Measurements from ENCODE around the gene TLCD3B. TPM values are rescaled to one million over a fixed set of nuclear protein-coding genes. Genes with fewer than 3 reads are reported as not detected.

The TLCD3B gene, protein sequence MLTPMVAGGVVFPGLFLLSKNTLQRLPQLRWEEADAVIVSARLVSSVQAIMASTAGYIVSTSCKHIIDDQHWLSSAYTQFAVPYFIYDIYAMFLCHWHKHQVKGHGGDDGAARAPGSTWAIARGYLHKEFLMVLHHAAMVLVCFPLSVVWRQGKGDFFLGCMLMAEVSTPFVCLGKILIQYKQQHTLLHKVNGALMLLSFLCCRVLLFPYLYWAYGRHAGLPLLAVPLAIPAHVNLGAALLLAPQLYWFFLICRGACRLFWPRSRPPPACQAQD
- total RNA-seq (under 1 TPM in 1 of 2 donors, not detected in 1; 0.43 TPM), polyA plus RNA-seq (under 1 TPM in 1 of 2 donors, not detected in 1; 0.03 TPM)
- long read RNA-seq, donor 1: 0 reads
- long read RNA-seq, donor 2: 0 reads
- long read RNA-seq, donor 3: 0 reads
- long read RNA-seq, donor 4, partial matches to known transcripts: 7 of 7 reads
- long read RNA-seq, donor 4, other reads (novel, unspliced or antisense): 0 of 7 reads
- long read RNA-seq, donor 5: 0 reads

DNA sequence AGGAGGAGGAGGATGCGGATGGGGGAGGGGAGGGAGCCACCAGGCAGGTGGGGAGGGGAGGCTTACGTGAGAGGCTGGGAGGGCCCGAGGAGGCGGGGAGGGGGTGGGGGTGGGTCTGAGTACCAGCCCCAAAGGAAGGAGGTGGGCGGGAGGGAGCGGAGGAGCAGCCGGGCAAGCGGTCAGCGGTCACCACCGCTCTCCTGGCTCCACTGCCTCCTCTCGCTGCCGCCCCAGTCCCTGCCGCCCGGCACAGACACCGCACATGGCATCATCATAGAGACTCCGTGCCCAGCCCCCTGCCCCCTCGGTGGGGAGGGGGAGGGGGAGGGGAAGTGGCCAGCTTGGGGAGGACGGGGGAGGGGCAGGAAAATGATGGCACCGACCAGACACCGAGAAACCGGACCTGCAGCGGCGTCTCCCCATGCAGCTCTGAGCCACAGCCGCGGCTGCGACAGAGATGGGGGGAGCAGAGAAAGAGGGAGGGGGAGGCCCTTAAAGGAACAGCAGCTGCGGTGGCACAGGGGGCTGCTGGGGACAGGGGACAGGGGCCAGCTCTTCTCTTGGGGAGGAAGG is at the start of gene TLCD3B:
Gene TLCD3B (minus strand): TSS at position 431 of the 573 bp plus-strand sequence. CDS start 744 bp downstream, outside the sequence.
- Histone ChIP-seq H3K36me3 (ENCODE audit: control insufficient read depth in 4 of 4, insufficient read depth in 4 of 4, low read length in 4 of 4) (no peaks in the 10 kb centered on the region), H3K9ac (ENCODE audit: insufficient read depth in 1 of 2, low read length in 2 of 2) (no peak within 1 kb of the TSS), H3K27me3 (ENCODE audit: control insufficient read depth in 3 of 3, insufficient read depth in 3 of 3, low read length in 2 of 3) (peaks cover 0 to 43% (median 9%) of the 10 kb centered on the region in 3 donors), H3K4me3 (no peak within 1 kb of the TSS), H3K9me3 (ENCODE audit: control insufficient read depth in 4 of 4, insufficient read depth in 3 of 4, low read length in 3 of 4) (peaks cover 0 to 2% (median 0%) of the 10 kb centered on the region in 4 donors), H3K27ac (ENCODE audit: low read depth in 1 of 2, low read length in 1 of 2) (no peak within 1 kb of the TSS), H3K4me1 (ENCODE audit: control insufficient read depth in 5 of 5, insufficient read depth in 5 of 5, low read length in 5 of 5) (peaks cover 0 to 22% (median 0%) of the 10 kb centered on the region in 5 donors)
- no peak for ATAC-seq (ENCODE audit: insufficient read depth, low FRiP score)
- TF ChIP-seq, protein P1, sequence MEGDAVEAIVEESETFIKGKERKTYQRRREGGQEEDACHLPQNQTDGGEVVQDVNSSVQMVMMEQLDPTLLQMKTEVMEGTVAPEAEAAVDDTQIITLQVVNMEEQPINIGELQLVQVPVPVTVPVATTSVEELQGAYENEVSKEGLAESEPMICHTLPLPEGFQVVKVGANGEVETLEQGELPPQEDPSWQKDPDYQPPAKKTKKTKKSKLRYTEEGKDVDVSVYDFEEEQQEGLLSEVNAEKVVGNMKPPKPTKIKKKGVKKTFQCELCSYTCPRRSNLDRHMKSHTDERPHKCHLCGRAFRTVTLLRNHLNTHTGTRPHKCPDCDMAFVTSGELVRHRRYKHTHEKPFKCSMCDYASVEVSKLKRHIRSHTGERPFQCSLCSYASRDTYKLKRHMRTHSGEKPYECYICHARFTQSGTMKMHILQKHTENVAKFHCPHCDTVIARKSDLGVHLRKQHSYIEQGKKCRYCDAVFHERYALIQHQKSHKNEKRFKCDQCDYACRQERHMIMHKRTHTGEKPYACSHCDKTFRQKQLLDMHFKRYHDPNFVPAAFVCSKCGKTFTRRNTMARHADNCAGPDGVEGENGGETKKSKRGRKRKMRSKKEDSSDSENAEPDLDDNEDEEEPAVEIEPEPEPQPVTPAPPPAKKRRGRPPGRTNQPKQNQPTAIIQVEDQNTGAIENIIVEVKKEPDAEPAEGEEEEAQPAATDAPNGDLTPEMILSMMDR (IDR thresholded peaks at IDR 0.05; ENCODE audit: control extremely low read depth, extremely low read depth): no peak
- WGBS, 2 donors: 2 to 3% methylated on average over 19 to 27 of the region's 27 CpGs
- no peak for DNase-seq

DNA sequence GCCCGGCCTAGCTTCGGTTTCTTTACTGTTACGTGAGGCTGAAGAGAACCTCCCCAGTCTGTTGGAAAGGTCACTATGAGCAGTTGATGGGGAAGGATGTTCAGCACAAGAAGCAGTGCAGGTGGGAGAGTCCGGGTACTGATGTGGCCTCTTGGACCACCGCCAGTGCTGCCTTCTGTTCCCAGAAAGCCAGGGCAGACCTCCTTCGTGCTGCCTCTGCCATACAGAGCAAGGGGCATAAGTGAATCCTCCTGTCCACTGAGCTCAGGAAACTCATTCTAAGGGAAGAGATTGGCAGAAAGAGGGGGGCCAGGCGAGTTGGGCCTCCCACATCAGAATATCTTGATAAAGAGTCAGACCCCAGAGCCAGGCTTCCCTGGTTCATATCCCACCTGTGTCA is 48.4 kb upstream of the TLCD3B start:
- DNase-seq (no peak), ATAC-seq (ENCODE audit: insufficient read depth, low FRiP score) (no peak)
- Histone ChIP-seq H3K27ac (ENCODE audit: low read depth in 1 of 2, low read length in 1 of 2) (no peak overlapping the region), H3K9me3 (ENCODE audit: control insufficient read depth in 4 of 4, insufficient read depth in 3 of 4, low read length in 3 of 4) (no peaks in the 10 kb centered on the region), H3K4me1 (ENCODE audit: control insufficient read depth in 5 of 5, insufficient read depth in 5 of 5, low read length in 5 of 5) (peaks cover 4 to 20% (median 8%) of the 10 kb centered on the region in 5 donors), H3K9ac (ENCODE audit: insufficient read depth in 1 of 2, low read length in 2 of 2) (no peak overlapping the region), H3K27me3 (ENCODE audit: control insufficient read depth in 3 of 3, insufficient read depth in 3 of 3, low read length in 2 of 3) (no peaks in the 10 kb centered on the region), H3K36me3 (ENCODE audit: control insufficient read depth in 4 of 4, insufficient read depth in 4 of 4, low read length in 4 of 4) (peaks cover 17 to 52% (median 42%) of the 10 kb centered on the region in 4 donors), H3K4me3 (no peak overlapping the region)
- TF ChIP-seq, protein P1 (IDR thresholded peaks at IDR 0.05; ENCODE audit: control extremely low read depth, extremely low read depth): no peak
- WGBS, 2 donors: 92 to 96% methylated on average over 7 of the region's 7 CpGs

DNA sequence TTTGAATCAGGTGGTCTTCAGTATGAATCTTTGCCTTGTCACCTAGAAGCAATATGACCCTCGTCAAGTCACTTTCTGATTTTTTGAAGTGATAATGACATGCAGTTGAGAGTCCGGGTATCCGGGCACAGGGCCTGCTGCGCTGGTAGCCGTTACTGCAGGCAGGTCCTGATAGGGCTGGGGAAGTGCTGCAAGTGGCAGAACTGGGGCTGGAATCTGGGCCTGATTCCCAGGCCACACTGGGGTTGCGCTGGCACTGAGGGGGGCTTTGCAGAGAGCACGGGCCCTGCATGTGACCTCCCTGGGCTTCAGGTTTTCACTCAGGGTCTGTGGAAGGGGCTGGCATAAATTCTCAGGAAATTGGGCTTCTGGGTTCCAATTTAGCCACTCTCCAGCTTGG is 47.7 kb upstream of the TLCD3B start:
- Histone ChIP-seq H3K9ac (ENCODE audit: insufficient read depth in 1 of 2, low read length in 2 of 2) (no peak overlapping the region), H3K27ac (ENCODE audit: low read depth in 1 of 2, low read length in 1 of 2) (no peak overlapping the region), H3K4me3 (no peak overlapping the region), H3K4me1 (ENCODE audit: control insufficient read depth in 5 of 5, insufficient read depth in 5 of 5, low read length in 5 of 5) (peaks cover 4 to 20% (median 8%) of the 10 kb centered on the region in 5 donors), H3K36me3 (ENCODE audit: control insufficient read depth in 4 of 4, insufficient read depth in 4 of 4, low read length in 4 of 4) (peaks cover 12 to 45% (median 37%) of the 10 kb centered on the region in 4 donors), H3K27me3 (ENCODE audit: control insufficient read depth in 3 of 3, insufficient read depth in 3 of 3, low read length in 2 of 3) (no peaks in the 10 kb centered on the region), H3K9me3 (ENCODE audit: control insufficient read depth in 4 of 4, insufficient read depth in 3 of 4, low read length in 3 of 4) (no peaks in the 10 kb centered on the region)
- TF ChIP-seq, protein P1 (IDR thresholded peaks at IDR 0.05; ENCODE audit: control extremely low read depth, extremely low read depth): no peak
- ATAC-seq (ENCODE audit: insufficient read depth, low FRiP score) (no peak), DNase-seq (no peak)
- WGBS, 2 donors: 93 to 95% methylated on average over 7 of the region's 7 CpGs

Measured in lung (tissue), 16 donors.